Left lung (tissue), 14 donors: ENCODE results near the gene MEST. TPM values are rescaled to one million over a fixed set of nuclear protein-coding genes. Genes with fewer than 3 reads are reported as not detected.
A peak's percentile ranks its signal among the peaks of the same experiment; 100 is the strongest.

Experiments used
- ATAC-seq: fragments of 200-7000 bp; cut with Tn5 transposase; one replicate; pipeline ENCODE4 v1.9.1; 2020; ENCODE audit warnings: moderate library complexity
- DNase-seq, 4 donors: peaks; one replicate each; pipeline ENCODE4 v3.0.0-alpha.2; 2013 to 2020
- H3K27ac ChIP-seq, 2 donors: fragments of 200-600 bp; sonication (generic) in 1 of 2; one replicate each; pipeline versions ENCODE4 v1.5.0 to v1.8.0; 2020 to 2021
- H3K27me3 ChIP-seq, 2 donors: fragments of 200-600 bp; sonication (generic) in 1 of 2; one replicate each; pipeline versions ENCODE4 v1.5.0 to v1.8.0; 2020 to 2021
- H3K36me3 ChIP-seq, 2 donors: fragments of 200-600 bp; sonication (generic) in 1 of 2; one replicate each; pipeline versions ENCODE4 v1.5.0 to v1.8.0; 2020 to 2021
- H3K4me1 ChIP-seq, 2 donors: fragments of 200-600 bp; one replicate each; pipeline ENCODE4 v1.8.0; 2021
- H3K4me3 ChIP-seq, 2 donors: fragments of 200-600 bp; sonication (generic) in 1 of 2; one replicate each; pipeline versions ENCODE4 v1.5.0 to v1.8.0; 2020 to 2021; ENCODE audit warnings: mild to moderate bottlenecking in 1 of 2
- H3K9me3 ChIP-seq, 2 donors: fragments of 200-600 bp; sonication (generic) in 1 of 2; one replicate each; pipeline versions ENCODE4 v1.5.0 to v1.8.0; 2020 to 2021
- CTCF ChIP-seq, 2 donors: fragments of 200-600 bp; sonication (generic) in 1 of 2; IDR thresholded peaks; one replicate each; pipeline versions ENCODE4 v1.5.0 to v1.8.0; 2021; ENCODE audit warnings: antibody characterized with exemption in 2 of 2
- intact Hi-C, 2 donors: fragments of 100-400 bp; cut with DNase I; formaldehyde crosslinking; loops; one replicate each; pipeline versions ENCODE4 v1.11.2 to v1.14.2; 2022
- long read RNA-seq, 12 donors: library from polyadenylated mRNA in 2 of 12; unstranded in 2 of 12; transcript quantifications; one replicate each; pipeline ENCODE4 v2.0.0 and lab custom pipeline, GENCODE V29; 2019 to 2026
- polyA plus RNA-seq, 6 donors: library from polyadenylated mRNA; unstranded; fragments of 120-200 nt; gene quantifications; one replicate each; pipeline ENCODE4 v1.2.1, GENCODE V29; 2013; ENCODE audit not compliant: insufficient read length in 6 of 6
- total RNA-seq, 2 donors: library from RNA; stranded (reverse); fragmentation: NEBNext Ultra II Directional; extraction: Animal tissue kit (Norgen Biotek cat#: 25700); gene quantifications; one replicate each; pipeline ENCODE4 v1.2.1, GENCODE V29; 2021
- donor health status: DM: no; HTN: yes; CAD: no.
- donor health status: DM: no; HTN: no; CAD: no.

MEST gene
- total RNA-seq = 100 to 1,000 TPM; 101 to 104 TPM
- 100 to 1,000 TPM; 359 to 451 (median 410) TPM for polyA plus RNA-seq
- long read RNA-seq, donor 1, transcript MEST-201 (12 exons, 2,505 nt) = major isoform, 105 of 187 reads
- long read RNA-seq, donor 1, transcript MEST-202 (12 exons, 2,443 nt) = minor isoform, 31 of 187 reads
- long read RNA-seq, donor 1, partial matches to known transcripts = 41 of 187 reads
- long read RNA-seq, donor 1, other reads (novel, unspliced or antisense) = 10 of 187 reads
- long read RNA-seq, donor 2, transcript MEST-201 (12 exons, 2,505 nt) = major isoform, 112 of 159 reads
- long read RNA-seq, donor 2, transcript MEST-202 (12 exons, 2,443 nt) = minor isoform, 26 of 159 reads
- long read RNA-seq, donor 2, partial matches to known transcripts = 10 of 159 reads
- long read RNA-seq, donor 2, other reads (novel, unspliced or antisense) = 9 of 159 reads
- long read RNA-seq, donor 3, transcript MEST-202 (12 exons, 2,443 nt) = minor isoform, 15 of 161 reads
- long read RNA-seq, donor 3, transcript MEST-201 (12 exons, 2,505 nt) = major isoform, 100 of 161 reads
- long read RNA-seq, donor 3, partial matches to known transcripts = 24 of 161 reads
- long read RNA-seq, donor 3, other reads (novel, unspliced or antisense) = 21 of 161 reads
- long read RNA-seq, donor 4, transcript MEST-201 (12 exons, 2,505 nt) = major isoform, 36 of 45 reads
- long read RNA-seq, donor 4, partial matches to known transcripts = 3 of 45 reads
- long read RNA-seq, donor 4, other reads (novel, unspliced or antisense) = 3 of 45 reads
- long read RNA-seq, donor 5, transcript MEST-201 (12 exons, 2,505 nt) = major isoform, 76 of 139 reads
- long read RNA-seq, donor 5, transcript MEST-202 (12 exons, 2,443 nt) = minor isoform, 29 of 139 reads
- long read RNA-seq, donor 5, partial matches to known transcripts = 15 of 139 reads
- long read RNA-seq, donor 5, other reads (novel, unspliced or antisense) = 18 of 139 reads
- long read RNA-seq, donor 6, transcript MEST-202 (12 exons, 2,443 nt) = minor isoform, 30 of 142 reads
- long read RNA-seq, donor 6, transcript MEST-201 (12 exons, 2,505 nt) = major isoform, 81 of 142 reads
- long read RNA-seq, donor 6, partial matches to known transcripts = 13 of 142 reads
- long read RNA-seq, donor 6, other reads (novel, unspliced or antisense) = 18 of 142 reads
- long read RNA-seq, donor 7, transcript MEST-202 (12 exons, 2,443 nt) = minor isoform, 17 of 77 reads
- long read RNA-seq, donor 7, transcript MEST-201 (12 exons, 2,505 nt) = major isoform, 47 of 77 reads
- long read RNA-seq, donor 7, partial matches to known transcripts = 5 of 77 reads
- long read RNA-seq, donor 7, other reads (novel, unspliced or antisense) = 7 of 77 reads
- long read RNA-seq, donor 8, transcript MEST-202 (12 exons, 2,443 nt) = minor isoform, 15 of 138 reads
- long read RNA-seq, donor 8, transcript MEST-201 (12 exons, 2,505 nt) = major isoform, 92 of 138 reads
- long read RNA-seq, donor 8, partial matches to known transcripts = 17 of 138 reads
- long read RNA-seq, donor 8, other reads (novel, unspliced or antisense) = 13 of 138 reads
- long read RNA-seq, donor 9, partial matches to known transcripts = 0 of 1 reads
- long read RNA-seq, donor 9, other reads (novel, unspliced or antisense) = 0 of 1 reads
- long read RNA-seq, donor 10, transcript MEST-201 (12 exons, 2,505 nt) = major isoform, 24 of 35 reads
- long read RNA-seq, donor 10, partial matches to known transcripts = 2 of 35 reads
- long read RNA-seq, donor 10, other reads (novel, unspliced or antisense) = 7 of 35 reads
- long read RNA-seq, donor 11, transcript MEST-202 (12 exons, 2,443 nt) = minor isoform, 6 of 51 reads
- long read RNA-seq, donor 11, transcript MEST-201 (12 exons, 2,505 nt) = major isoform, 38 of 51 reads
- long read RNA-seq, donor 11, partial matches to known transcripts = 7 of 51 reads
- long read RNA-seq, donor 11, other reads (novel, unspliced or antisense) = 0 of 51 reads
- long read RNA-seq, donor 12, transcript MEST-202 (12 exons, 2,443 nt) = minor isoform, 16 of 106 reads
- long read RNA-seq, donor 12, transcript MEST-201 (12 exons, 2,505 nt) = major isoform, 72 of 106 reads
- long read RNA-seq, donor 12, partial matches to known transcripts = 13 of 106 reads
- long read RNA-seq, donor 12, other reads (novel, unspliced or antisense) = 5 of 106 reads

- intact Hi-C loops = no loop called here
- peaks cover 0 to 12% of the 10 kb centered on the region in 2 donors for H3K4me1 ChIP-seq
- no peaks in the 10 kb centered on the region for H3K36me3 ChIP-seq
- H3K27me3 ChIP-seq = peaks cover 0 to 60% of the 10 kb centered on the region in 2 donors
- no peaks in the 10 kb centered on the region for H3K9me3 ChIP-seq
- TF ChIP-seq CTCF (IDR thresholded peaks at IDR 0.05) = no peak
- DNase-seq (peak in 3 of 4 donors; percentile 63 to 83 (median 67)), ATAC-seq (peak; percentile 47)
- peak within 1 kb of the TSS in 1 of 2 donors; percentile 30 for H3K27ac ChIP-seq
- peak within 1 kb of the TSS; percentile 22 to 31 for H3K4me3 ChIP-seq
Observed at GRCh38 chr7:130491841-130492522, at the start of gene MEST. Gene MEST, plus strand, starts transcription at chr7:130492085. Its CDS starts 229 bp downstream, at chr7:130492314.

GRCh38 chr7:130442601-130443000 lies 49.3 kb upstream of the MEST start:
- no peak for ATAC-seq
- DNase-seq = peak in 1 of 4 donors; percentile 48
- H3K4me3 ChIP-seq = no peak overlapping the region
- peaks cover 7 to 20% of the 10 kb centered on the region in 2 donors for H3K4me1 ChIP-seq
- intact Hi-C loops = no loop called here
- H3K9me3 ChIP-seq = no peaks in the 10 kb centered on the region
- H3K27ac ChIP-seq = no peak overlapping the region
- no peaks in the 10 kb centered on the region for H3K36me3 ChIP-seq
- H3K27me3 ChIP-seq = no peaks in the 10 kb centered on the region
- no peak for TF ChIP-seq CTCF (IDR thresholded peaks at IDR 0.05)

GRCh38 chr7:130444234-130444633 lies 47.7 kb upstream of the MEST start:
- no peaks in the 10 kb centered on the region for H3K27me3 ChIP-seq
- H3K27ac ChIP-seq = peak overlapping the region; percentile 37 to 78
- ATAC-seq (peak; percentile 36), DNase-seq (peak in 1 of 4 donors; percentile 89)
- peaks cover 7 to 20% of the 10 kb centered on the region in 2 donors for H3K4me1 ChIP-seq
- no peaks in the 10 kb centered on the region for H3K36me3 ChIP-seq
- no peak overlapping the region for H3K4me3 ChIP-seq
- intact Hi-C loops = no loop called here
- H3K9me3 ChIP-seq = peaks cover 0 to 6% of the 10 kb centered on the region in 2 donors
- TF ChIP-seq CTCF (IDR thresholded peaks at IDR 0.05) = no peak
